Neural progenitor cell (in vitro differentiated cells): ENCODE measurements around the gene LARP6. TPM values are rescaled to one million over a fixed set of nuclear protein-coding genes. Genes with fewer than 3 reads are reported as not detected.

Experiments
- DNase-seq: peaks from one replicate; pipeline ENCODE4 v3.0.0-alpha.2; 2016; ENCODE audit warnings: low spot score
- H2AFZ ChIP-seq: fragments of 200-600 bp; sonication (generic); replicated peaks from 2 replicates; pipeline ENCODE4 v1.6.1; 2016; ENCODE audit warnings: antibody characterized with exemption
- H3F3A ChIP-seq: fragments of 200-600 bp; sonication (generic); 2 replicates; pipeline ENCODE4 v1.6.1; 2016; ENCODE audit warnings: antibody characterized with exemption, low read depth
- H3K27ac ChIP-seq: fragments of 200-600 bp; sonication (generic); 2 replicates; pipeline ENCODE4 v1.5.1; 2016; ENCODE audit warnings: mild to moderate bottlenecking
- H3K27me3 ChIP-seq: fragments of 200-600 bp; sonication (generic); 2 replicates; pipeline ENCODE4 v1.6.1; 2016; ENCODE audit warnings: mild to moderate bottlenecking, moderate library complexity
- H3K36me3 ChIP-seq: fragments of 200-600 bp; sonication (generic); 2 replicates; pipeline ENCODE4 v1.5.1; 2016
- H3K4me1 ChIP-seq: fragments of 200-600 bp; sonication (generic); 2 replicates; pipeline ENCODE4 v1.6.1; 2016; ENCODE audit warnings: mixed run types
- H3K4me2 ChIP-seq: fragments of 200-600 bp; sonication (generic); 2 replicates; pipeline ENCODE4 v1.6.1; 2016
- H3K4me3 ChIP-seq: fragments of 200-600 bp; sonication (generic); 2 replicates; pipeline ENCODE4 v1.5.1; 2016
- H3K79me2 ChIP-seq: fragments of 200-600 bp; sonication (generic); 2 replicates; pipeline ENCODE4 v1.6.1; 2016; ENCODE audit warnings: low read depth
- H3K9ac ChIP-seq: fragments of 200-600 bp; sonication (generic); 2 replicates; pipeline ENCODE4 v1.6.1; 2016
- H3K9me3 ChIP-seq: fragments of 200-600 bp; sonication (generic); 2 replicates; pipeline ENCODE4 v1.5.1; 2016; ENCODE audit warnings: low read depth
- H4K20me1 ChIP-seq: fragments of 200-600 bp; sonication (generic); 2 replicates; pipeline ENCODE4 v1.6.1; 2016; ENCODE audit warnings: low read depth
- H3K27ac Mint-ChIP-seq: 3 replicates; pipeline ENCODE4 v1.8.0; 2021; ENCODE audit warnings: mixed read lengths
- H3K27me3 Mint-ChIP-seq: 2 replicates; pipeline ENCODE4 v1.8.0; 2022; ENCODE audit warnings: low read depth, mild to moderate bottlenecking, inconsistent platforms, moderate library complexity, mixed read lengths; ENCODE audit not compliant: insufficient read depth
- H3K36me3 Mint-ChIP-seq: 3 replicates; pipeline ENCODE4 v1.8.0; 2021; ENCODE audit warnings: mixed read lengths
- H3K4me1 Mint-ChIP-seq: 3 replicates; pipeline ENCODE4 v1.8.0; 2021; ENCODE audit warnings: mixed read lengths
- H3K4me3 Mint-ChIP-seq: 3 replicates; pipeline ENCODE4 v1.8.0; 2021; ENCODE audit warnings: mild to moderate bottlenecking, moderate library complexity, mixed read lengths
- H3K9me3 Mint-ChIP-seq: 3 replicates; pipeline ENCODE4 v1.8.0; 2020; ENCODE audit warnings: mixed read lengths
- EZH2 ChIP-seq: fragments of 200-600 bp; sonication (generic); IDR thresholded peaks from 2 replicates; pipeline ENCODE4 v1.6.1; 2017; ENCODE audit warnings: antibody characterized with exemption, mild to moderate bottlenecking, moderate library complexity
- EZH2phosphoT487 ChIP-seq: fragments of 200-600 bp; sonication (generic); IDR thresholded peaks from 2 replicates; pipeline ENCODE4 v1.6.1; 2017; ENCODE audit warnings: antibody characterized with exemption
- total RNA-seq: library from RNA; depleted of rRNA; stranded (reverse); fragments of >200 nt; gene quantifications from 2 replicates; pipeline ENCODE4 v1.2.3, GENCODE V29; 2015; ENCODE audit warnings: low replicate concordance
- TF ChIP-seq, protein P1 (sequence below): fragments of 200-600 bp; sonication (generic); IDR thresholded peaks from 2 replicates; pipeline ENCODE4 v1.5.1; 2017; ENCODE audit warnings: antibody characterized with exemption, mild to moderate bottlenecking

The LARP6 gene
- total RNA-seq, 1 donor from 2014 or later = 19.3 TPM

DNA sequence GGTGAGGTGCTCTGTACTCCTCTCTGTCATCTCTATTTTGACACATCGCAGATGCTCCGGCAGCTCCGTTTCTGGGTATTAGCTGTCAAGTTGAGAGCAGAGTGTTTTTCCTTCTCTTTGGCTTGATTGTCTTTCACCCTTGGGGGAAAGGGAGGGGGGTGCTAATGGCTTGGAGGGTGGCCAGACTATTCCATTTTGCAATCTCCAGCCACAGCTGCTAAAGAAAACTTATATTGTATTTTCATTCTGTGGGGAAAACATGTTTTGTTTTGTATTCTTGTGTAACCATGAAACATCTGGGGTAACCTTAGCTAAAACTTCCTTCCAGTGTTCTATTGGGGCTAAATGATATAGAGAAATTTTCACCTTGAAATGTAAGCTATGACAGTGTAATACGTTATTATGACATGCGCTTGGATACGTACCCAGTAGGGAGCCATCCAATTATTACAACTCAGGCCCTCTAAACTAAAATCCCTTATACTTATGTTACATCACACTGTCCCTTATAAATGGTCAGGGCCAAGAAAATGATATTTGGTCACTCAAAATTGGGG is 14.0 kb upstream of the LARP6 start:
- TF ChIP-seq, protein P1, sequence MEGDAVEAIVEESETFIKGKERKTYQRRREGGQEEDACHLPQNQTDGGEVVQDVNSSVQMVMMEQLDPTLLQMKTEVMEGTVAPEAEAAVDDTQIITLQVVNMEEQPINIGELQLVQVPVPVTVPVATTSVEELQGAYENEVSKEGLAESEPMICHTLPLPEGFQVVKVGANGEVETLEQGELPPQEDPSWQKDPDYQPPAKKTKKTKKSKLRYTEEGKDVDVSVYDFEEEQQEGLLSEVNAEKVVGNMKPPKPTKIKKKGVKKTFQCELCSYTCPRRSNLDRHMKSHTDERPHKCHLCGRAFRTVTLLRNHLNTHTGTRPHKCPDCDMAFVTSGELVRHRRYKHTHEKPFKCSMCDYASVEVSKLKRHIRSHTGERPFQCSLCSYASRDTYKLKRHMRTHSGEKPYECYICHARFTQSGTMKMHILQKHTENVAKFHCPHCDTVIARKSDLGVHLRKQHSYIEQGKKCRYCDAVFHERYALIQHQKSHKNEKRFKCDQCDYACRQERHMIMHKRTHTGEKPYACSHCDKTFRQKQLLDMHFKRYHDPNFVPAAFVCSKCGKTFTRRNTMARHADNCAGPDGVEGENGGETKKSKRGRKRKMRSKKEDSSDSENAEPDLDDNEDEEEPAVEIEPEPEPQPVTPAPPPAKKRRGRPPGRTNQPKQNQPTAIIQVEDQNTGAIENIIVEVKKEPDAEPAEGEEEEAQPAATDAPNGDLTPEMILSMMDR = no peak
- TF ChIP-seq EZH2phosphoT487 (no peak), EZH2 (no peak)
- no peaks in the 10 kb centered on the region for H3K27me3 Mint-ChIP-seq
- no peak for DNase-seq
- no peak overlapping the region for H3K4me2 ChIP-seq
- H3K27ac Mint-ChIP-seq = no peak overlapping the region
- no peaks in the 10 kb centered on the region for H3K27me3 ChIP-seq
- H3K4me3 ChIP-seq = no peak overlapping the region
- no peak overlapping the region for H3K4me3 Mint-ChIP-seq
- no peak overlapping the region for H3K27ac ChIP-seq
- H2AFZ ChIP-seq = no peak overlapping the region
- no peaks in the 10 kb centered on the region for H3K36me3 ChIP-seq
- H3K4me1 ChIP-seq = no peaks in the 10 kb centered on the region
- no peaks in the 10 kb centered on the region for H3F3A ChIP-seq
- H4K20me1 ChIP-seq = no peaks in the 10 kb centered on the region
- H3K36me3 Mint-ChIP-seq = peaks cover 2% of the 10 kb centered on the region
- H3K79me2 ChIP-seq = no peaks in the 10 kb centered on the region
- no peaks in the 10 kb centered on the region for H3K9me3 ChIP-seq
- no peak overlapping the region for H3K9ac ChIP-seq
- H3K9me3 Mint-ChIP-seq = peaks cover 8% of the 10 kb centered on the region
- H3K4me1 Mint-ChIP-seq = peaks cover 8% of the 10 kb centered on the region

DNA sequence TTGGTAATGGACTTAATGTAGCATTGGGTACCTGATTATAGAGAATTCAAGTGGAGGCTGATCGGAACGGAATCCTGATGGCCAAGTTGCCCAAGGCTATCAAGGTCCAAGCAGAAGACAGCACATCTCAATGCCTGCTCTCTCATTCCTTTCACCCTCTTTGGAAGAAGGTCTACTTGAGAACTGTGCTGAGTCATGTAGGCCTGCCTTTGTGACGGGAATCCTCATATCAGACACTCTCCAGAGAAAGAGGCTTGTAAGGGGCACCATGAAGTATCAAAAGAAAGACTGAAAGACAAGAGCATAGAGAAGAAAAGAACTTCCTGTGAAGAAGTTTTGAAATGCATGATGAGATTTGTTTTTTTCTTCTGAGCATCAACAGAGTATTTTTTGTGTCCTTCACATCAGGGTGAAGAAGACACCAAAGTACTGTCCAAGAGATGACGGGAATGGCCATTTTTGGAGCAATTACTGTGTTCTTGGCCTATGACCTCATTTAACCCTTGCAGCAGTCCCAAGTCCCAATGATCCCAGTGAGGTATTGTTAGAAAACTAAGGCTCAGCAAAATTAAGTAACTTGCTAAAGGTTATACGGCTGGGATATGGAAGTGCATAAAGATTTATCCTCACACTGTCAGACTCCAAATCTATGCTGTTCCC is 13.2 kb upstream of the LARP6 start:
- peaks cover 5% of the 10 kb centered on the region for H3K9me3 Mint-ChIP-seq
- Histone ChIP-seq H3K9ac (no peak overlapping the region), H3K27ac (no peak overlapping the region)

DNA sequence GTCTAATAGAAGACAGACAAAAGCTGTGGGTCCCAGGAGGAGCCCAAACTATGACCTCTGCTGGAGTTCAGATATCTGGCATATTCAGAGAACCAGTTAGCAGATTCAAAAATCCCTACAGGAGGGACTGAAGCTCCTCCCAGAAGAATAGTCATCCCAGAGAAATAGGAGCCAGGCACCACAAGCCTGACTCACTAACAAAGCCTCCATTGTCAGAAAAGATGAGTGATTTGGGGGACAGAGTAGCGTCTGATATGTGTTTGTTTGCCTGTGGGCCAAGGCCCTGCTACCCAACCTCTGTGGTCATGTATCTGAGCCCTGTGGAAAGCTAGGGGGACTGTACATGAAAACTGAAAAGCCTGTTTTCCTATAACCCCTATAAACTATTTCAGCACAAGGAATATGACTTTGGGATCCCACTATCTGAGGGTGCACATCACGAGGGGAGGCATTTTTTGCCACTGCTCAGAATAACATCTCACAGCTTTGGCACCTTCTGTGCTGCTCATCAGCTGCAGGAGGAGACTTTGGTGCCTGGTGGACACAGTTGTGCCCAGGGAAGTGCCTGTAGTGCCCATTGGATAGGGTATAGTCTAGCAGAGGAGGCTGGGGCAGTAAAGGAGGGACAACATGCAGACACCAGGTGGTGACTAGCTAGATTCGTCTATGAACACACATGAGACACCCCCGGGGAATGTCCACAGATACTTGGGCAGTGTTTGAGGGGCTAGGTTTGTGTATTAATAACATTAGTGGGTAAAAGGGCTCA is 9.7 kb upstream of the LARP6 start:
- Mint-ChIP-seq H3K27ac (no peak overlapping the region), H3K4me3 (no peak overlapping the region), H3K9me3 (peaks cover 3% of the 10 kb centered on the region), H3K4me1 (no peaks in the 10 kb centered on the region), H3K27me3 (peaks cover 5% of the 10 kb centered on the region), H3K36me3 (no peaks in the 10 kb centered on the region)
- DNase-seq = no peak
- no peak overlapping the region for H3K4me2 ChIP-seq
- H4K20me1 ChIP-seq = no peaks in the 10 kb centered on the region
- no peak overlapping the region for H3K9ac ChIP-seq
- H3K4me1 ChIP-seq = no peaks in the 10 kb centered on the region
- no peaks in the 10 kb centered on the region for H3K27me3 ChIP-seq
- H3F3A ChIP-seq = no peaks in the 10 kb centered on the region
- H2AFZ ChIP-seq = no peak overlapping the region
- H3K27ac ChIP-seq = no peak overlapping the region
- H3K9me3 ChIP-seq = no peaks in the 10 kb centered on the region
- H3K4me3 ChIP-seq = no peak overlapping the region
- H3K79me2 ChIP-seq = no peaks in the 10 kb centered on the region
- no peak for TF ChIP-seq EZH2
- TF ChIP-seq, protein P1 = no peak
- no peak for TF ChIP-seq EZH2phosphoT487
- no peaks in the 10 kb centered on the region for H3K36me3 ChIP-seq

More for the DNA sequence above, 13.2 kb upstream of the LARP6 start:
- Histone ChIP-seq H3K4me1 (no peaks in the 10 kb centered on the region), H3K36me3 (no peaks in the 10 kb centered on the region), H3K4me3 (no peak overlapping the region), H3F3A (no peaks in the 10 kb centered on the region), H3K79me2 (no peaks in the 10 kb centered on the region), H4K20me1 (no peaks in the 10 kb centered on the region), H2AFZ (no peak overlapping the region), H3K4me2 (no peak overlapping the region), H3K9me3 (no peaks in the 10 kb centered on the region), H3K27me3 (no peaks in the 10 kb centered on the region)
- no peaks in the 10 kb centered on the region for H3K27me3 Mint-ChIP-seq
- no peak overlapping the region for H3K4me3 Mint-ChIP-seq
- H3K27ac Mint-ChIP-seq = no peak overlapping the region
- no peaks in the 10 kb centered on the region for H3K36me3 Mint-ChIP-seq
- TF ChIP-seq, protein P1 = no peak
- TF ChIP-seq EZH2 (no peak), EZH2phosphoT487 (no peak)
- DNase-seq = no peak
- peaks cover 8% of the 10 kb centered on the region for H3K4me1 Mint-ChIP-seq
